ENCODE results near the gene PES1. TPM values are rescaled to one million over a fixed set of nuclear protein-coding genes. Genes with fewer than 3 reads are reported as not detected.

PES1 gene
- total and polyA plus RNA-seq, 2 donors from 2014 or later: 57.0 to 68.4 TPM

- FAIRE-seq (no peak), DNase-seq (no peak)
- no peaks in the 10 kb centered on the region for H3K27me3 ChIP-seq (ENCODE audit: control insufficient read depth, insufficient read depth, low read length)
- no peak overlapping the region for H3K9ac ChIP-seq (ENCODE audit: low read length in 3 of 3)
- intact Hi-C loops (cut with DNase I): no loop called here
- H3K4me1 ChIP-seq (ENCODE audit: control insufficient read depth in 2 of 3, insufficient read depth in 2 of 3, low read depth in 1 of 3, low read length in 3 of 3): no peaks in the 10 kb centered on the region
- no peak overlapping the region for H3K27ac ChIP-seq (ENCODE audit: low read depth in 2 of 2, low read length in 2 of 2)
- no peak overlapping the region for H3K4me3 ChIP-seq (ENCODE audit: low read length in 3 of 3)
- H3K9me3 ChIP-seq (ENCODE audit: control insufficient read depth in 2 of 3, insufficient read depth in 1 of 3, low read length in 3 of 3): no peaks in the 10 kb centered on the region
- H3K36me3 ChIP-seq (ENCODE audit: control insufficient read depth in 2 of 3, insufficient read depth in 3 of 3, low read length in 3 of 3): peaks cover 2 to 27% (median 17%) of the 10 kb centered on the region in 3 donors
- no peak for TF ChIP-seq CTCF (IDR thresholded peaks at IDR 0.05; ENCODE audit: borderline replicate concordance, extremely low read depth, insufficient read depth)
Measured at GRCh38 chr22:30614879-30615278, 23.2 kb upstream of the PES1 start.

- no peak for TF ChIP-seq CTCF (IDR thresholded peaks at IDR 0.05; ENCODE audit: borderline replicate concordance, extremely low read depth, insufficient read depth)
- FAIRE-seq: no peak
Measured at GRCh38 chr22:30614268-30614667, 22.6 kb upstream of the PES1 start.

GRCh38 chr22:30612789-30613188 lies 21.1 kb upstream of the PES1 start:
- Histone ChIP-seq H3K27me3 (ENCODE audit: control insufficient read depth, insufficient read depth, low read length) (no peaks in the 10 kb centered on the region), H3K4me1 (ENCODE audit: control insufficient read depth in 2 of 3, insufficient read depth in 2 of 3, low read depth in 1 of 3, low read length in 3 of 3) (peaks cover 0 to 13% (median under 1%) of the 10 kb centered on the region in 3 donors), H3K9me3 (ENCODE audit: control insufficient read depth in 2 of 3, insufficient read depth in 1 of 3, low read length in 3 of 3) (no peaks in the 10 kb centered on the region), H3K4me3 (ENCODE audit: low read length in 3 of 3) (no peak overlapping the region), H3K27ac (ENCODE audit: low read depth in 2 of 2, low read length in 2 of 2) (no peak overlapping the region), H3K36me3 (ENCODE audit: control insufficient read depth in 2 of 3, insufficient read depth in 3 of 3, low read length in 3 of 3) (peaks cover 2 to 25% (median 16%) of the 10 kb centered on the region in 3 donors), H3K9ac (ENCODE audit: low read length in 3 of 3) (no peak overlapping the region)
- DNase-seq (no peak), FAIRE-seq (no peak)
- no peak for TF ChIP-seq CTCF (IDR thresholded peaks at IDR 0.05; ENCODE audit: borderline replicate concordance, extremely low read depth, insufficient read depth)
- intact Hi-C loops (cut with DNase I): no loop called here

More at GRCh38 chr22:30614268-30614667, 22.6 kb upstream of the PES1 start:
- Histone ChIP-seq H3K36me3 (ENCODE audit: control insufficient read depth in 2 of 3, insufficient read depth in 3 of 3, low read length in 3 of 3) (peaks cover 2 to 27% (median 17%) of the 10 kb centered on the region in 3 donors), H3K9ac (ENCODE audit: low read length in 3 of 3) (no peak overlapping the region), H3K27ac (ENCODE audit: low read depth in 2 of 2, low read length in 2 of 2) (no peak overlapping the region), H3K27me3 (ENCODE audit: control insufficient read depth, insufficient read depth, low read length) (no peaks in the 10 kb centered on the region), H3K4me1 (ENCODE audit: control insufficient read depth in 2 of 3, insufficient read depth in 2 of 3, low read depth in 1 of 3, low read length in 3 of 3) (peaks cover 0 to 4% (median 0%) of the 10 kb centered on the region in 3 donors), H3K9me3 (ENCODE audit: control insufficient read depth in 2 of 3, insufficient read depth in 1 of 3, low read length in 3 of 3) (no peaks in the 10 kb centered on the region), H3K4me3 (ENCODE audit: low read length in 3 of 3) (no peak overlapping the region)
- intact Hi-C loops (cut with DNase I): no loop called here
- DNase-seq: no peak

- no peak for TF ChIP-seq CTCF (IDR thresholded peaks at IDR 0.05; ENCODE audit: borderline replicate concordance, extremely low read depth, insufficient read depth)
- H3K4me1 ChIP-seq (ENCODE audit: control insufficient read depth in 2 of 3, insufficient read depth in 2 of 3, low read depth in 1 of 3, low read length in 3 of 3): peaks cover 3 to 18% (median 7%) of the 10 kb centered on the region in 3 donors
- no peaks in the 10 kb centered on the region for H3K27me3 ChIP-seq (ENCODE audit: control insufficient read depth, insufficient read depth, low read length)
- no peak overlapping the region for H3K4me3 ChIP-seq (ENCODE audit: low read length in 3 of 3)
- intact Hi-C loops (cut with DNase I): no loop called here
- peaks cover 2 to 21% (median 13%) of the 10 kb centered on the region in 3 donors for H3K36me3 ChIP-seq (ENCODE audit: control insufficient read depth in 2 of 3, insufficient read depth in 3 of 3, low read length in 3 of 3)
- DNase-seq: no peak
- no peak for FAIRE-seq
- H3K9me3 ChIP-seq (ENCODE audit: control insufficient read depth in 2 of 3, insufficient read depth in 1 of 3, low read length in 3 of 3): no peaks in the 10 kb centered on the region
- H3K27ac ChIP-seq (ENCODE audit: low read depth in 2 of 2, low read length in 2 of 2): no peak overlapping the region
- no peak overlapping the region for H3K9ac ChIP-seq (ENCODE audit: low read length in 3 of 3)
Measured at GRCh38 chr22:30611197-30611596, 19.5 kb upstream of the PES1 start.
